ENCODE measurements around the gene CD48.
"Not testable (repeated sequence)": the region's sequence is repeated elsewhere in the genome, so short reads cannot be mapped to it uniquely, and the experiment has no call there.

DNA sequence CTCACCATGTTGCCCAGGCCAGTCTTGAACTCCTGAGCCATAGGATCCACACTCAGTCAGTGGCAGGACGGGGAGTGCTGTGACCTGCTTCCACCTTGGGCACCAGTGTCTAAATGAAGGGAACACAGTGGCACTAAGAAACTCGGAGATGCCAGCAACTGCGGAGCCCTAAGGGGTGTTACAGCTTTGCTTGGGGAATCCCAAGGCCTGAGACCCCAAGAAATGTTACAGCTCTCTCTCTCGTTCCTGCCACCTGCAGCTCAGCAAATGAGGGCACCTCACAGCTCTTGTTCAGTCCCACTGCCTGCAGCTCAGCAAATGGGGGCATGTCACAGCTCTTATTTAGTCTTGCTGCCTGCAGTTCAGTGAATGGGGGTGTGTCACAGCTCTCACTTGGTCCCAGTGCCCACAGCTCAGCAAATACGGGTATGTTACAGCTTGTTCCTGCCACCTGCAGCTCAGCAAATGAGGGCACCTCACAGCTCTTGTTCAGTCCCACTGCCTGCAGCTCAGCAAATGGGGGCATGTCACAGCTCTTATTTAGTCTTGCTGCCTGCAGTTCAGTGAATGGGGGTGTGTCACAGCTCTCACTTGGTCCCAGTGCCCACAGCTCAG is 2.5 kb upstream of the CD48 start:
- not testable (repeated sequence) for TF ChIP-seq RAD21 (IDR thresholded peaks at IDR 0.05); TAF1 (conservative IDR thresholded peaks at IDR 0.05); FOXA1 (IDR thresholded peaks at IDR 0.05); RXRA (IDR thresholded peaks at IDR 0.05); YY1 (IDR thresholded peaks at IDR 0.05); GABPA (IDR thresholded peaks at IDR 0.05 in 1 of 2, conservative IDR thresholded peaks at IDR 0.05 in 1 of 2); SP1 (IDR thresholded peaks at IDR 0.05); EGR1 (IDR thresholded peaks at IDR 0.05; ENCODE audit: low read depth in 2 of 2)
- TF ChIP-seq, protein P1, sequence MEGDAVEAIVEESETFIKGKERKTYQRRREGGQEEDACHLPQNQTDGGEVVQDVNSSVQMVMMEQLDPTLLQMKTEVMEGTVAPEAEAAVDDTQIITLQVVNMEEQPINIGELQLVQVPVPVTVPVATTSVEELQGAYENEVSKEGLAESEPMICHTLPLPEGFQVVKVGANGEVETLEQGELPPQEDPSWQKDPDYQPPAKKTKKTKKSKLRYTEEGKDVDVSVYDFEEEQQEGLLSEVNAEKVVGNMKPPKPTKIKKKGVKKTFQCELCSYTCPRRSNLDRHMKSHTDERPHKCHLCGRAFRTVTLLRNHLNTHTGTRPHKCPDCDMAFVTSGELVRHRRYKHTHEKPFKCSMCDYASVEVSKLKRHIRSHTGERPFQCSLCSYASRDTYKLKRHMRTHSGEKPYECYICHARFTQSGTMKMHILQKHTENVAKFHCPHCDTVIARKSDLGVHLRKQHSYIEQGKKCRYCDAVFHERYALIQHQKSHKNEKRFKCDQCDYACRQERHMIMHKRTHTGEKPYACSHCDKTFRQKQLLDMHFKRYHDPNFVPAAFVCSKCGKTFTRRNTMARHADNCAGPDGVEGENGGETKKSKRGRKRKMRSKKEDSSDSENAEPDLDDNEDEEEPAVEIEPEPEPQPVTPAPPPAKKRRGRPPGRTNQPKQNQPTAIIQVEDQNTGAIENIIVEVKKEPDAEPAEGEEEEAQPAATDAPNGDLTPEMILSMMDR (IDR thresholded peaks at IDR 0.05; ENCODE audit: low read depth, low read length, missing input control): not testable (repeated sequence)
- TF ChIP-seq, protein P2, sequence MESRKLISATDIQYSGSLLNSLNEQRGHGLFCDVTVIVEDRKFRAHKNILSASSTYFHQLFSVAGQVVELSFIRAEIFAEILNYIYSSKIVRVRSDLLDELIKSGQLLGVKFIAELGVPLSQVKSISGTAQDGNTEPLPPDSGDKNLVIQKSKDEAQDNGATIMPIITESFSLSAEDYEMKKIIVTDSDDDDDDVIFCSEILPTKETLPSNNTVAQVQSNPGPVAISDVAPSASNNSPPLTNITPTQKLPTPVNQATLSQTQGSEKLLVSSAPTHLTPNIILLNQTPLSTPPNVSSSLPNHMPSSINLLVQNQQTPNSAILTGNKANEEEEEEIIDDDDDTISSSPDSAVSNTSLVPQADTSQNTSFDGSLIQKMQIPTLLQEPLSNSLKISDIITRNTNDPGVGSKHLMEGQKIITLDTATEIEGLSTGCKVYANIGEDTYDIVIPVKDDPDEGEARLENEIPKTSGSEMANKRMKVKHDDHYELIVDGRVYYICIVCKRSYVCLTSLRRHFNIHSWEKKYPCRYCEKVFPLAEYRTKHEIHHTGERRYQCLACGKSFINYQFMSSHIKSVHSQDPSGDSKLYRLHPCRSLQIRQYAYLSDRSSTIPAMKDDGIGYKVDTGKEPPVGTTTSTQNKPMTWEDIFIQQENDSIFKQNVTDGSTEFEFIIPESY (IDR thresholded peaks at IDR 0.05): not testable (repeated sequence)
- TF ChIP-seq, protein P3, sequence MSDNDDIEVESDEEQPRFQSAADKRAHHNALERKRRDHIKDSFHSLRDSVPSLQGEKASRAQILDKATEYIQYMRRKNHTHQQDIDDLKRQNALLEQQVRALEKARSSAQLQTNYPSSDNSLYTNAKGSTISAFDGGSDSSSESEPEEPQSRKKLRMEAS (IDR thresholded peaks at IDR 0.05): not testable (repeated sequence)
- TF ChIP-seq, protein P4, sequence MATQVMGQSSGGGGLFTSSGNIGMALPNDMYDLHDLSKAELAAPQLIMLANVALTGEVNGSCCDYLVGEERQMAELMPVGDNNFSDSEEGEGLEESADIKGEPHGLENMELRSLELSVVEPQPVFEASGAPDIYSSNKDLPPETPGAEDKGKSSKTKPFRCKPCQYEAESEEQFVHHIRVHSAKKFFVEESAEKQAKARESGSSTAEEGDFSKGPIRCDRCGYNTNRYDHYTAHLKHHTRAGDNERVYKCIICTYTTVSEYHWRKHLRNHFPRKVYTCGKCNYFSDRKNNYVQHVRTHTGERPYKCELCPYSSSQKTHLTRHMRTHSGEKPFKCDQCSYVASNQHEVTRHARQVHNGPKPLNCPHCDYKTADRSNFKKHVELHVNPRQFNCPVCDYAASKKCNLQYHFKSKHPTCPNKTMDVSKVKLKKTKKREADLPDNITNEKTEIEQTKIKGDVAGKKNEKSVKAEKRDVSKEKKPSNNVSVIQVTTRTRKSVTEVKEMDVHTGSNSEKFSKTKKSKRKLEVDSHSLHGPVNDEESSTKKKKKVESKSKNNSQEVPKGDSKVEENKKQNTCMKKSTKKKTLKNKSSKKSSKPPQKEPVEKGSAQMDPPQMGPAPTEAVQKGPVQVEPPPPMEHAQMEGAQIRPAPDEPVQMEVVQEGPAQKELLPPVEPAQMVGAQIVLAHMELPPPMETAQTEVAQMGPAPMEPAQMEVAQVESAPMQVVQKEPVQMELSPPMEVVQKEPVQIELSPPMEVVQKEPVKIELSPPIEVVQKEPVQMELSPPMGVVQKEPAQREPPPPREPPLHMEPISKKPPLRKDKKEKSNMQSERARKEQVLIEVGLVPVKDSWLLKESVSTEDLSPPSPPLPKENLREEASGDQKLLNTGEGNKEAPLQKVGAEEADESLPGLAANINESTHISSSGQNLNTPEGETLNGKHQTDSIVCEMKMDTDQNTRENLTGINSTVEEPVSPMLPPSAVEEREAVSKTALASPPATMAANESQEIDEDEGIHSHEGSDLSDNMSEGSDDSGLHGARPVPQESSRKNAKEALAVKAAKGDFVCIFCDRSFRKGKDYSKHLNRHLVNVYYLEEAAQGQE (IDR thresholded peaks at IDR 0.05): not testable (repeated sequence)
- TF ChIP-seq, protein P5, sequence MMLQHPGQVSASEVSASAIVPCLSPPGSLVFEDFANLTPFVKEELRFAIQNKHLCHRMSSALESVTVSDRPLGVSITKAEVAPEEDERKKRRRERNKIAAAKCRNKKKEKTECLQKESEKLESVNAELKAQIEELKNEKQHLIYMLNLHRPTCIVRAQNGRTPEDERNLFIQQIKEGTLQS (IDR thresholded peaks at IDR 0.05): not testable (repeated sequence)

Data from liver (tissue), 3 donors.